HG03025 (cell line): ENCODE measurements around the gene KCNN1.
"Not testable (repeated sequence)": the region's sequence is repeated elsewhere in the genome, so short reads cannot be mapped to it uniquely, and the experiment has no call there.

Source experiments
- ATAC-seq: cut with Tn5 transposase; IDR thresholded peaks from one replicate; pipeline ENCODE4 v1.9.1; 2021; ENCODE audit warnings: mild to moderate bottlenecking, moderate library complexity; ENCODE audit not compliant: unreplicated experiment, low FRiP score

Gene KCNN1

DNA sequence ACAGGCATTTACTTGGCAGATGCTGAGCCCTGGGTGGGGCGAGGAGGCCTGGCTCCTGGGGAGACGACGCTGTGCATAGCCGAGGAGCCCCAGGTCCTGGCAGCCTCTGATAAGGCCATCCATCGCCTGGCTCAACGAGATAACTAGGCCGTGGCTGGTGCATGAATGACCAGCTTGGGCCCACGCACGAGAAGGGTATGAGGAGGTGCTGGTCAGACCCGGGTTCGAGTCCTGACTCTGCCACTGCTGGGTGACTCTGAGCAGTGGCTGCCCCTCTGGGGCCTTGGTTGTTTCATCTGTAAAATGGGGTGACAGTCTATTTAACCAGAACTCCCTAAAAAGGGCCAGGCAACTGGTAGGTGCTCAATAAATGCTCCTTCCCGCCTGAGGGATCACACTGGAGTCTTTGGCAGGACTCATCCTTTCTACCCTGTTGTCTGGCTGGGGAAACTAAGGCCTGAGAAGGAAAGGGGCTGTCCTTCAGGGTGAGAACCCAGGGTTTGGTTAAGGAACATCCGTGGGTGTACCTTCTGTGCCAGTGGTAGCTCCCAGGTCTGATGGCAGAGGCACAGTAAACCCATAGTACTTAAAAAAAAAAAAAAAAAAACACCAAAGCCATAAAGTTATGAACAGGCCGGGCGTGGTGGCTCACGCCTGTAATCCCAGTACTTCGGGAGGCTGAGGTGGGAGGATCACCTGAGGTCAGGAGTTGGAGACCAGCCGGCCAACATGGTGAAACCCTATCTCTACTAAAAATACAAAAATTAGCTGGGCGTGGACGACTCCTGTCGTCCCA lies 33.0 kb downstream of the KCNN1 start:
- no peak for ATAC-seq

DNA sequence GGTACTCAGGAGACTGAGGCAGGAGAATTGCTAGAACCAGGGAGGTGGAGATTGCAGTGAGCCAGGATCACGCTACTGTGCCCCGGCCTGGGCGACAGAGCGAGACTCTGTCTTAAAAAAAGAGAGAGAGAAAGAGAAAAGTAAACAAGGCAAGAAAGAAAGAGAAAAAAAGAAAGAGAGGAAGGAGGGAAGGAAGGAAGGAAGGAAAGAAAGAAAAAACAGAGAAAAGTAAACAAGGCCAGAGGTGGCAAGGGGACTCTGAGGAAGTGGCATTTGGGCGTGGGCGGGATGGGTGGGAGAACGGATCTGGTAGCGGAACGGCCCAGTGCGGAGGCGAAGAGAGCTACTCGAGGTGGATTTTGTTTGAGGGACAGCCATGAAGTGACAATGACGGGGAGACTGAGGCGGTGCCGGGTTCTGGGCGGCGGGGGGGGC lies 33.6 kb downstream of the KCNN1 start:
- no peak for ATAC-seq

DNA sequence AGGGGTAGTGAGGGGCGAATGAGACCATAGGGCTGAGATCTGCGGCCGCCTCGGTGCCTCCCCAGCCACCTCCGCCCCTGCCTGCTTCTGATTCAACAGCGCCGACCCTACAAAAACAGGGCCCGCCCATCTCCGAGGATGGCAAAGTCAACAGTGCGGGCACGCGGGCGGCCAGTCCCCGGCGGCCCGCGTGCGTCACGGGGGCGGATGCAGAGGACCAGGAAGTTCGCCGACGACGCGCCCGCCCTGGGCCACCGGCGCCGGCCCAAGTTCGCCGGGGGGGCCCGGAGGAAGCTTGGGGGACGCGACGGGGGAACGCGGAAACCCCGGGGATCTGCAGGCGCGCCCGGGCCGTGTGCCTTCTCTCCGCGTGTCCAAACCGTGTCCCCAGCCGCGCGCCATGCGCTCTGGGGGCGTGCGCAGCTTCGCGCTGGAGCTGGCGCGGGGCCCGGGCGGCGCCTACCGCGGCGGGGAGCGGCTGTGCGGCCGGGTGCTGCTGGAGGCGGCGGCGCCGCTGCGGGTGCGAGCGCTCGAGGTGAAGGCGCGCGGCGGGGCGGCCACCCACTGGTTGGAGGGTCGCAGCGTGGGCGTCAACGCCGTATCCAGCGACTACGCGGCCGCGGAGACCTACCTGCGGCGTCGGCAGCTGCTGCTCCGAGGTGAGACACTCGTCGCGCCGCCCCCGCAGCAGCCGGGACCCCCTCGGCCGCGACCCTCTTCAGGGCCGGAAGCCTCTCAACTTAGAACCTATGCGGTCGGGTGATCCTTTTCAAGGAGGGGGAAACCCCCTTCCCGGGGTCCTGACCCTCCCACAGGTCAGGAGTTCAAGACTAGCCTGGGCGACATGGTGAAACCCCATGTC lies 34.2 kb downstream of the KCNN1 start:
- ATAC-seq: no peak

DNA sequence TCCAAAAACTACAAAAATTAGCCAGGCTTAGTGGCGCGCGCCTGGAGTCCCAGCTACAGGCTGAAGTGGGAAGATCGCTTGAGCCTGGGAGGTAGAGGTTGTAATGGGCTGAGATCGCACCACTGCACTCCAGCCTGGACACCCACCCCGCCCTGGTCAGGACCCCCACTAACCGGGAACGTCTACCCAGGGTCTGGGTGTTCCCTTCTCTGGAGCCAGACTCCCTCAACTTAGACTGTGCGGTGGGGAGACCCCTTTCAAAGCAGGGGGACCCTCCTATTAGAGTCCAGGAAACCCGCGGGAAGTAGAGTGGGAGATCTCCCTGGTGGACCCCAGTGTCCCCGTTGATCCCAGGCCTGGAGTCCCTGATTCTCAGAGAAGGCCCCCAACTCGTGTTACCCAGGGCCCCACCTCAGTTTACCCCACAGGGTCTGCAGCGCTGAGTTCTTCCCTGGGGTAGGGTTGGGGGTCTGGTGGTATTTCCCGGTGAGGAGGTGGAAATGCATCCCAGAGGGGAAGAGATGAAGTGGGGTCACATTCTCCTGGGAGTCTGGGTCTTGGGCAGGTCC lies 35.0 kb downstream of the KCNN1 start:
- no peak for ATAC-seq

DNA sequence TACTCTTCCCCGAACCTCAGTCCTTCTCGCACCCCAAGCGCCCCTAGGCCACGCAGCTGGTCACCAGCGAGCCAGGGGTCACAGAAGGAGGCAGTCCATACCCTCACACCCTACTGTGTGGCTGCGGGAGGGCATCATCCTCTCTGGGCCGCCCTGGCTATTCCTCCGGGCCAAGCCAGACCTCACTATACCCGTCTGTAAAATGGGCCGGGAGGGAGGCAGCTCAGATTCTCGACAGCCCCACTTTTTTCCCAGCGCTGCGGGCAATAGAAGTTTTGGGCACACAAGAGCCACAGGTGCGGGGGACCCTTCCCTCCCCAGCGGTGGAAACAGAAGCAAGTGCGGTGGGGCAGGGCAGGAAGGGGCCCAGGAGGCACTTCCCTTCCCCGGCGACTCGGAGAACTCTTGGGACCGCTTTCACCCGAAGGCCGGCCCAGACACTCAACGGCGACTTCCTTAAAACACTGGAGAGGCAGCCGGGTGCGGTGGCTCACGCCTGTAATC lies 35.5 kb downstream of the KCNN1 start:
- no peak for ATAC-seq

DNA sequence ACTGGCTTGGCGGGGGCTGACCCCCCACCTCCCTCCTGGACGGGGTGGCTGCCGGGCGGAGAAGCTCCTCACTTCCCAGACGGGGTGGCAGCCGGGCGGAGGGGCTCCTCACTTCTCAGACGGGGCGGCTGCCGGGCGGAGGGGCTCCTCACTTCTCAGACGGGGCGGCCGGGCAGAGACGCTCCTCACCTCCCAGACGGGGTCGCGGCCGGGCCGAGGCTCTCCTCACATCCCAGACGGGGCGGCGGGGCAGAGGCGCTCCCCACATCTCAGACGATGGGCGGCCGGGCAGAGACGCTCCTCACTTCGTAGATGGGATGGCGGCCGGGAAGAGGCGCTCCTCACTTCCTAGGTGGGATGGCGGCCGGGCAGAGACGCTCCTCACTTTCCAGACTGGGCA lies 38.8 kb downstream of the KCNN1 start:
- ATAC-seq: not testable (repeated sequence)

DNA sequence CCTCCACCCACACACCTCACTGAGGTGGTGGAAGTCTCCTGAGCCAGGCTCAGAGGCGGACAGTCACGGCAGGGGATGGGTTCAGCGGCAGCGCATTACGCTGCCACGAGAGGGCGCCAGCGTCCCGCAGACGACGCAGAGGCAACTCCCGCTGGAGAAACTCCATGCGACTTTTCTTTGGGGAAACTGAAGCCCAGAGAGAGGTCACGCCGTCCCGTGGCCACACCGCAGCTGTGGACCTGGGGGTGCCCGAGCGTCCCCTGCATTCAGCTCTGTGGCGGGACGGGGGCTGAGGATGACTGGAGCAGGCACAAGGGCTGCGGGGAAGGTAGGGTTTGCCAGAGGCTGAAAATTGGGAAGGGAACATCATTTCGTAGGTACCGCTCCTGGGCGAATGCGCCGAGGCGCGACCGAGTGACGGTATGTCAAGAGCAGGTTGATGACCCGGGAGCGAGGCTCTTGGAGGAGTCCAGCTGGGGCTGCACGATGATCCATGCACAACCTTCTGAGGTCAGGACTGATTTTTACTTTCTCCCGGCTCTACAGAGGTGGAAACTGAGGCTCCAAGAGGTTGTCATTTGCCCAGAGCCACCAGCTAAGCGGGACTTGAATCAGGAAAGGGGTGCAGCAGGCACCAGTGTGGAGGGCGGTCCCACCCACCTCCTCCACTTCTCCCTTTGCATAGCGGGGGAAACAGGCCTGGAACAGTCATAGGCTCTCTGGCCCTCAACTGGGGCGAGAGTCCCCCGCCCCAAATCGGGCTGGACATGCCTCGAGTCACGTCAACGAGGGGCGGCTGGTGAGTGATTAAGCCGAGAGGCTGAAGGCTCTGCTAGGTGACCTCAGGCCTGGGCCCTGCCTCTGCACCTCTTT lies 40.4 kb downstream of the KCNN1 start:
- peak; percentile 46 for ATAC-seq

DNA sequence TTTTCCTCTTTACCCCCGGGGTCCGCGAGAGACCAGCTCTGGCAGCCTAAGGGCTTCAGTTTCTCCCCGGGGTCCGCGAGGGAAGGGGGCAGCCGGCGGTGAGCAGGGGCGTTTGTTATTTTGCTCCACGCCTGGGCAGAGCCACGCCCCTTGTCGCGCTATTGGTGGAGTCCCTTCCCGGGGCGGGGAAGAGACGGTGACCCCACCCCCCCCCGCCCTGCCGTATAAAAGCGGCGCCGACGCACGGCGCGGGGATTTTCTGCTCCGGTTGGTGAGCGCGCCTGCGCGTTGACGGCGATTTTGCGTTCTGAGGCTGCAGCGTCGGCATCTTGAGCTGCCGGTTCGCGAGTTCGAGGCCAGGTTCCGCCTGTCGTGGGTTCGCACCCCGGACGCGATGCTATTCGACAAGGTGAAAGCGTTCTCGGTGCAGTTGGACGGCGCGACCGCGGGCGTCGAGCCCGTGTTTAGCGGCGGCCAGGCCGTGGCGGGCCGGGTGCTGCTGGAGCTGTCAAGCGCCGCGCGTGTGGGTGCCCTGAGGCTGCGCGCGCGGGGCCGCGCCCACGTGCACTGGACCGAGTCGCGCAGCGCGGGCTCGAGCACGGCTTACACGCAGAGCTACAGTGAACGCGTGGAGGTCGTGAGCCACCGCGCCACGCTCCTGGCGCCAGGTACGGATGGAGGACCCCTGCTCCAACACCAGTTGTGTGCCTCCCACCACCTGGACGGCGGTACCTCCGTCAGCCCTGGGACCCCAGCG lies 41.2 kb downstream of the KCNN1 start, which contains the start of gene ARRDC2:
Gene ARRDC2, plus strand, starts transcription at position 254 of the 757 bp plus-strand sequence. Its CDS starts 141 bp downstream, at position 395.
- ATAC-seq: peak; percentile 39

DNA sequence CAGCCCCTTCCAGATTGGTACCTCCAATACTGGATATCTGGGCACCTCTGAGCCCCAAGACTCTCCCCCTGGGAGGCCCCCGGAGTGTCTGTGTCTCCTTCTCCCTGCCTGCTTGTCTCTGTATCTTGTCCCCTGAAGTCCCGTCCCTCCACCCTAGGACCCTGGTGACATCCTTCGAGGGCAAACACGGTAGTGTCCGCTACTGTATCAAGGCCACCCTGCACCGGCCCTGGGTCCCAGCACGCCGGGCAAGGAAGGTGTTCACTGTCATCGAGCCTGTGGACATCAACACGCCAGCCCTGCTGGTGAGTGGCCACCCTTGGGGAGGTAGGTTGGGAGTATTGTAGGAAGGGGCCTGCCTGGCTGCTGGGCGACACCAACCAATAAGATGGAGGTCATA lies 41.9 kb downstream of the KCNN1 start:
- ATAC-seq: no peak

DNA sequence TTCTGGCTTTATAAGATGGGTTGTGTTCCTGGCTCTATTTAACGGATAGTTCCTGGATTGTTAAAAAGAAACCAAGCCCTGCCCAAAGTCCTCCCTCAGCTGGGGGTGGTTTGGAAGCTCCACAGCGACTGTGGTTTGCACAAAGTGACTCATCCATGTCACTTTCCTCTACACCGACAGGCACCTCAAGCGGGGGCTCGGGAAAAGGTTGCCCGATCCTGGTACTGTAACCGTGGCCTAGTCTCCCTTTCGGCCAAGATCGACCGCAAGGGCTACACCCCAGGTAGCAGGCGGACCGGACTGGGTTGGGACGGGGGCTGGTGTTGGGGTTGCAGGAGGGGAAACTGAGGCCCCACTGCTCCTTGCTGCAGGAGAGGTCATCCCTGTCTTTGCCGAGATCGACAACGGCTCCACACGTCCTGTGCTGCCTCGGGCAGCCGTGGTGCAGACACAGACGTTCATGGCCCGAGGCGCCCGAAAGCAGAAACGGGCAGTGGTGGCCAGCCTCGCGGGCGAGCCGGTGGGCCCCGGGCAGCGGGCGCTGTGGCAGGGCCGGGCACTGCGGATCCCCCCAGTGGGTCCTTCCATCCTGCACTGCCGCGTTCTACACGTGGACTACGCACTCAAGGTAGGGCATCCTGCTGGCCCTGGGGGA lies 42.6 kb downstream of the KCNN1 start:
- ATAC-seq: no peak

DNA sequence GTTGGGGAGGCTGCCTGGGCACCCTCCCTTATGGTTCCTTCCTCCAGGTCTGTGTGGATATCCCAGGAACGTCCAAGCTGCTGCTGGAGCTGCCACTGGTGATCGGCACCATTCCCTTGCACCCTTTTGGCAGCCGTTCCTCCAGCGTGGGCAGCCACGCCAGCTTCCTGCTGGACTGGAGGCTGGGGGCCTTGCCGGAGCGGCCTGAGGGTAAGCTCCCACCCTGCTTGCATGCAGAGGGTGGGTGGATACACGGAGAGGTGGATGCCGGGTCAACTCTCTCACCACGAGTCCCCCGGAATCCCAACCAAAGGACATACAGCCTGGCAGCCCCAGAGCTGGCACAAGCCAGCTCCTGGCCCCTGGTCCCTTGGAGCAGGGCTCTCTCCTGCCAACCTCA lies 43.2 kb downstream of the KCNN1 start:
- no peak for ATAC-seq

DNA sequence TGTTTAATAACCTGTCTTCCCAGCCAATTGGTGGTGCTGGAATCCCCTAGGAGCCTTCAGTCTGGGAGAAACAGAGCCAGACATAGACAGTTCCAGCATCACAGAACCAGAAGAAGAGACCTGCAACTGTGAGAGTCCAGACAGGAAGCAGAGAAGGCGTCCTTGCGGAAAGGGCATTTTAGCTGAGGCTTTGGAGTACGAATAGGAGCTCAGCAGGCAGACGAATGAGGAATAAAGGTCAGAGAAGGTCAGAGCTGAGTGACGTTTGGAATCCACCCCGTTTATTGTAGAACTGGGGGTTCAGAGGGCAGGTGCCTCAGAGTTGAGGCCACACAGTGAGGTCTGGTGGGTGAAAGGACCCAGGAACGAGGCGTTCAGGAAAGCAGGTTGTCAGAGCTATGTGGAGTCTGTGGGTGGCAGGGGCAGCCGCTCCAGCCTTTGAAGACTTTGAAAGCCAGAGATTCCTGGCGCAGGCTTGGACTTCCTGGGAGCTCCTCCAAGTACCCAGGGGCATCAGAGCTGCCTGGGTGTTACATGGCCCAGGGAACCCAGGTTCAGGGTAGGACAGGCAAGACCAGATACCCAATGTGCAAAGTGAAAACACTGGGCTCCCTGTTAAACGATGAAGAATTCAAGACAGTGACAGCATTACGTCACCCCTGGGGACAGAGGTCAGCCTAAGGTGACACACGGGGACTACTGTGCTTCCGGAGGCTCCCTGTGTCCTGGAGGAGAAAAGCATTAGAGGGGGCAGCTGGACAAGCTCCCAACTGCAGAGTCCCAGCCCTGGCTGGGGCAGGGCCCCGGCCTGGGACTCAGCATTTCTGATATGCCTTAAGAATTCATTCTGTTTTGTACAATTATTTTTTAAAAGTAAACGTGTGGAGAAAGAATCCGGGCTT lies 46.6 kb downstream of the KCNN1 start:
- no peak for ATAC-seq

DNA sequence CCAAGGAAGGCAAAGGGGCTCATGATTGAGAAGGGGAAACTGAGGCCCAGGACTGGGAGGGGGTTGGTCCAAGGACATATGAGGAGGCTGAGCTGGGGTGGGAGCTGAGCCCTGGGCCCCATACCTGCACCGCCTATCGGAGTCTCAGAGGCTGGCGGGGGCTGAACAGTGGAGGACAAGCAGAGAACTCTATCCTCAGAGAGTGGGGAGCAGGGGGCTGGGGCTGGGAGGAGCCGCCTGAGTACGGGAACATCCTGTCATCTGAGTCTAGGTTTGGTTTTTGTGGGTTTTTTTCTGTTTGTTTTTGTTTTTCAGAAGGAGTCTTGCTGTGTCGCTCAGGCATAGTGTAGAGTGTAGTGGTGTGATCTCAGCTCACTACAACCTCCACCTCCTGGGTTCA lies 47.3 kb downstream of the KCNN1 start:
- no peak for ATAC-seq

DNA sequence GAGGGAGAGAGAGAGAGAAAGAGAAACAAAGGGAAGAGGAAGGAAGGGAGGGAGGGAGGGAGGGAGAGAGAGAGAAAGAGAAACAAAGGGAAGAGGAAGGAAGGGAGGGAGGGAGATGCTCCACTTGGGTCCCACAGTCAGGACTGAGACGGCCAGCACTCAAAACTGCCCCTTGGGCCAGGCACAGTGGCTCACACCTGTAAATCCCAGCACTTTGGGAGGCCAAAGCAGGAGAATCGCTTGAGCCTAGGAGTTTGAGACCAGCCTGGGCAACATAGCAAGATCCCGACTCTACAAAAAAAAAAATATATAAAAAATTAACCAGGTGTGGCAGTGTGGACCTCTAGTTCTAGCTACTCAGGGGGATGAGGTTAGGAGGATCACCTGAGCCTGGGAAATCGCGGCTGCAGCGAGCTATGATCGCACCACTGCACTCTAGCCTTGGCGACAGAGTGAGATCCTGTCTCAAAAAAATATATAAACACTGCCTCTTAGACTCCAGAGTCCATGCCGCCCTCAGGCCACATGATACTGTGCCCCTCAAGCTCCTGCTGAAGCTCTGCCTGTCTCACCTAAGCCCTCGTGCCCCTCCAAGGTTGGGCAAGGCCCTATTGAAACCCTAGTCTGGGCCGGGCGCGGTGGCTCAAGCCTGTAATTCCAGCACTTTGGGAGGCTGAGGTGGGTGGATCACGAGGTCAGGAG lies 49.5 kb downstream of the KCNN1 start:
- no peak for ATAC-seq

DNA sequence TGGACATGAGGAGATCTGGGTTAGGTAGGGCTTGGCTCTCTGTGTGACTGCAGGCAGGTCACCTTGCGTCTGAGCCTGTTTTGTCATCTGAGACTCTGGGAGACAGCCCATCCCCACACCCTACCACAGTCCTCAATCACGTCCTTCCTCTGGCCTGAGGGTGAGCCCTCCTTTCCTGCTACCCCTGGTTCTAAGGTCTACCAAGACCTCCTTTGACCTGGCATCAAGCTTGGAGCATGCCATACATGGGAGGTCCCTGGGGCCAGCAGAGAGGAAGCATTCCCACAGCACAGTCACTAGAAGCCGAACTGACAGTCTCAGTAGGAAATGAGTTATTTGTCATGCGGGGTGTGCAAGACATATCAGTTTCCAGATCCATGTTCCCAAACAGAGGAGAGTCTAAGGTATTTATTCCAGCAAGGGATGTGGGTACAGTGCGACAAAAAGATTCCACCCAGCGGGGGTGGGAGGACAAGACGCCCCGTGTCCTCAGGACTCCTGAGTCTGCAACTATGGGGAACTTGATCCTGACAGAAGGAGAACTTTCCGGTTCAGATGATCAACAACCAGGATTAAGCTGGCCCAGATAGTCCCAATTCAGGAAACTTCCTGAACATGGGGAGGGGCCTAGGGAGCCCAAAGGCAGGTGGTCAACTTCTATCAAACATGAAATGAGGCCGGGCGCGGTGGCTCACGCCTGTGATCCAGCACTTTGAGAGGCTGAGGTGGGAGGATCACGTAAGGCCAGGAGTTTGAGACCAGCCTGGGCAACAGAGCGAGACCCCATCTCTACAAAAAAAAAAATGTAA lies 50.6 kb downstream of the KCNN1 start:
- no peak for ATAC-seq
